Calu3 (cell line): ENCODE results near the gene MAGI1. TPM values are rescaled to one million over a fixed set of nuclear protein-coding genes. Genes with fewer than 3 reads are reported as not detected.

Experiments used
- BruUV-seq: library from RNA; stranded (reverse); fragments of 400-500 nt; replicated peaks from 2 replicates; lab custom pipeline; 2021; lab: Mats Ljungman, UMichigan
- CTCF ChIA-PET: fragments of 300-600 bp; sonication (Branson Sonifier 250); formaldehyde crosslinking; loops from one replicate; lab custom pipeline; 2022; ENCODE audit warnings: antibody characterized with exemption; lab: Charles Lee
- DNase-seq: peaks from one replicate; pipeline ENCODE4 v3.0.0; 2022
- H3K27ac Mint-ChIP-seq: one replicate; pipeline ENCODE4 v1.8.0; 2022; ENCODE audit warnings: mixed read lengths; ENCODE audit not compliant: unreplicated experiment
- H3K27me3 Mint-ChIP-seq: one replicate; pipeline ENCODE4 v1.8.0; 2022; ENCODE audit warnings: mixed read lengths; ENCODE audit not compliant: unreplicated experiment
- H3K36me3 Mint-ChIP-seq: one replicate; pipeline ENCODE4 v1.8.0; 2022; ENCODE audit warnings: mild to moderate bottlenecking, moderate library complexity, mixed read lengths; ENCODE audit not compliant: insufficient read depth, unreplicated experiment
- H3K4me1 Mint-ChIP-seq: one replicate; pipeline ENCODE4 v1.8.0; 2022; ENCODE audit warnings: mild to moderate bottlenecking, low read depth, mixed read lengths; ENCODE audit not compliant: unreplicated experiment
- H3K4me3 Mint-ChIP-seq: one replicate; pipeline ENCODE4 v1.8.0; 2022; ENCODE audit warnings: mild to moderate bottlenecking, low read depth, moderate library complexity, mixed read lengths; ENCODE audit not compliant: unreplicated experiment
- H3K9me3 Mint-ChIP-seq: one replicate; pipeline ENCODE4 v1.8.0; 2022; ENCODE audit warnings: low read depth, mixed read lengths; ENCODE audit not compliant: unreplicated experiment
- intact Hi-C: fragments of 100-400 bp; cut with micrococcal nuclease; formaldehyde crosslinking; loops from one replicate; pipeline ENCODE4 v1.10.0; 2022; ENCODE audit not compliant: unreplicated experiment
- total RNA-seq: library from RNA; stranded (reverse); gene quantifications from 2 replicates; pipeline ENCODE4 v1.2.3, GENCODE V29; 2022
- TF ChIP-seq, protein P1 (sequence below): fragments of 200-600 bp; IDR thresholded peaks from one replicate; pipeline ENCODE4 v1.8.0; 2022; ENCODE audit warnings: antibody characterized with exemption; ENCODE audit not compliant: unreplicated experiment

The MAGI1 gene
- total RNA-seq, 1 experiment from 2014 or later = 76.4 TPM

DNA sequence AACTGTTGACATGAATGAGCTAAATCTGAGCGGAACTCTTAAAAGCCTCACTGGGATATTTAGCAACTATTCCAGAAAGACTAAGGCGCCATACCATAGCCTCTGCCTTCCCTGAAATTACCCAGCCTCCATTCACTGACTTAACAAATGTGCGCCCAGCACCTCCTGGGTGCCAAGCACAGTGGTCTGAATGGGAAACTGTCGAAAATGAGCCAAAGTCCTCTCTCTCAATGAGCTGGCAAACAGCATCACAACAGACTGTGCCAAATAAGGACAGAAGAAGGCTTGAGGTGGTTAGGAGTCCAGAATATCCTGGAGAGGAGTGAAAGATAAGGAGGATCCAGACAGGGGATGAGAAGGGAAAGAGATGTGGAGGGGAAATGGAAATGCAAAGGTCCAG, 332.4 kb downstream of the MAGI1 start:
- H3K4me3 Mint-ChIP-seq = no peak overlapping the region
- H3K36me3 Mint-ChIP-seq = peaks cover 5% of the 10 kb centered on the region
- H3K27ac Mint-ChIP-seq = no peak overlapping the region
- intact Hi-C loops = no loop called here
- BruUV-seq = no TSS peak
- DNase-seq = no peak
- CTCF ChIA-PET = no interaction called here
- H3K27me3 Mint-ChIP-seq = no peaks in the 10 kb centered on the region
- TF ChIP-seq, protein P1, sequence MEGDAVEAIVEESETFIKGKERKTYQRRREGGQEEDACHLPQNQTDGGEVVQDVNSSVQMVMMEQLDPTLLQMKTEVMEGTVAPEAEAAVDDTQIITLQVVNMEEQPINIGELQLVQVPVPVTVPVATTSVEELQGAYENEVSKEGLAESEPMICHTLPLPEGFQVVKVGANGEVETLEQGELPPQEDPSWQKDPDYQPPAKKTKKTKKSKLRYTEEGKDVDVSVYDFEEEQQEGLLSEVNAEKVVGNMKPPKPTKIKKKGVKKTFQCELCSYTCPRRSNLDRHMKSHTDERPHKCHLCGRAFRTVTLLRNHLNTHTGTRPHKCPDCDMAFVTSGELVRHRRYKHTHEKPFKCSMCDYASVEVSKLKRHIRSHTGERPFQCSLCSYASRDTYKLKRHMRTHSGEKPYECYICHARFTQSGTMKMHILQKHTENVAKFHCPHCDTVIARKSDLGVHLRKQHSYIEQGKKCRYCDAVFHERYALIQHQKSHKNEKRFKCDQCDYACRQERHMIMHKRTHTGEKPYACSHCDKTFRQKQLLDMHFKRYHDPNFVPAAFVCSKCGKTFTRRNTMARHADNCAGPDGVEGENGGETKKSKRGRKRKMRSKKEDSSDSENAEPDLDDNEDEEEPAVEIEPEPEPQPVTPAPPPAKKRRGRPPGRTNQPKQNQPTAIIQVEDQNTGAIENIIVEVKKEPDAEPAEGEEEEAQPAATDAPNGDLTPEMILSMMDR = no peak
- no peaks in the 10 kb centered on the region for H3K4me1 Mint-ChIP-seq
- no peaks in the 10 kb centered on the region for H3K9me3 Mint-ChIP-seq

DNA sequence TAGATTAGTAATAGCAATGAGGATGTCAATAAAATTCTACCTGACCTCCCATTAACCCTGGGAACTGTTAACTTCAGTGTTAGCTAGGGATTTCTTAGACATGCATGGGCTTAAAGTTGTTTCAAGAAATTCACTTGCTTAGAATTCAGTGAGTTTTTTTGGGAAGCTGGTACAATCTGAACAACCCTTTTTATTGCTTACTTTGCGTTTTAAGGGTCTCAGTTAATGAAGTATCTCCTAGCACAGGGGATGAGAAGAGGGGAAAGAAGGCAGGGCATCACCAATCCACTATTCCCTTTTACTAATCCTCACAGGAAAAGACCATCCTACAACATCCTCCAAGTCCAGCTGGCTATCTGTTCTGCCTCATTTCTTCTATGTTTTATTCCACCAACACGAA, 334.9 kb downstream of the MAGI1 start:
- intact Hi-C loops = no loop called here
- TF ChIP-seq, protein P1 = no peak
- no peak overlapping the region for H3K27ac Mint-ChIP-seq
- H3K4me1 Mint-ChIP-seq = no peaks in the 10 kb centered on the region
- no peaks in the 10 kb centered on the region for H3K27me3 Mint-ChIP-seq
- no peaks in the 10 kb centered on the region for H3K9me3 Mint-ChIP-seq
- H3K4me3 Mint-ChIP-seq = no peak overlapping the region
- no peak for DNase-seq
- CTCF ChIA-PET = no interaction called here
- H3K36me3 Mint-ChIP-seq = peaks cover 5% of the 10 kb centered on the region
- no TSS peak for BruUV-seq

DNA sequence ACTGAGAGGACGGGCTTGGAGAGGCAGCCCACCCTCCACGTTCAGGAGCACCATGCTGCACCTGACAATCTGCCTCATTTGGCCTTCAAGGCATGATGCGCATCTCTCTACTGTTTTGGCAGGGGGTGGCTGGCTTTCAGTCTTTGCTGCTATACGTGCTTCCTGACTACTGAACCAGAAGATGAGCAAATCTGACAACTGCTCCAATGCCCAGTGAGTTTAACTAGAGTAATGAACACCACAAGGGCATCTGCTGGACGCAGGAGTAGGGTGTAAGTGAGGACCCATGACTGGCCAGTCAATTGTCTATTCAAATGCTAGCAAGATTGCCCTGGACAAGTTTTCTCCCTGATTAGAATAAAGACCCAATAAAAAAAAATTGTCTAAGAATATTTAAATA, 335.7 kb downstream of the MAGI1 start:
- no TSS peak for BruUV-seq
- Mint-ChIP-seq H3K27me3 (no peaks in the 10 kb centered on the region), H3K27ac (no peak overlapping the region), H3K36me3 (peaks cover 5% of the 10 kb centered on the region), H3K9me3 (no peaks in the 10 kb centered on the region), H3K4me3 (no peak overlapping the region), H3K4me1 (no peaks in the 10 kb centered on the region)
- CTCF ChIA-PET = no interaction called here
- TF ChIP-seq, protein P1 = no peak
- intact Hi-C loops = no loop called here
- no peak for DNase-seq

DNA sequence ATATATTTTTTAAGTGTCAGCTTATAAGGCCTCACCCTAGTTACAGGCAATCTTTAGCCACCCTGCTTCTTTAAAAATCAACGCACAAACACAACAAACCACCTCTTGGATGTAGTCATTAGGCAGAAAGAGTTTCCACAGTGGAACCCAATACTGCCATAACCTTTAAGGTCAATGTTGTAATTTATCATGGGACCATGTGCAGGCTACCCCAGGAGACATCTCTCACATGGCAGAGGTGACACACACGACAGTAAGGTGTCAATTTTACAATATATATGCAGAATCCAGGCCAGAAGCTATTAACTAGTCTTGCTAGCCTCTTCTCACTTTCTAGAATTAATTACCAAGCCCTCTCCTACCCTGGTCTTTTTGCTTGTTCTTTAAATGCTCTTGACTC, 336.5 kb downstream of the MAGI1 start:
- TF ChIP-seq, protein P1 = no peak
- no peaks in the 10 kb centered on the region for H3K4me1 Mint-ChIP-seq
- intact Hi-C loops = no loop called here
- H3K27me3 Mint-ChIP-seq = no peaks in the 10 kb centered on the region
- no peak overlapping the region for H3K4me3 Mint-ChIP-seq
- peaks cover 5% of the 10 kb centered on the region for H3K36me3 Mint-ChIP-seq
- H3K9me3 Mint-ChIP-seq = no peaks in the 10 kb centered on the region
- CTCF ChIA-PET = no interaction called here
- DNase-seq = no peak
- BruUV-seq = no TSS peak
- H3K27ac Mint-ChIP-seq = no peak overlapping the region
